Activated gamma-delta T cell (primary cell): ENCODE results near the gene MRPL10.

ENCODE experiments used
- DNase-seq: peaks from one replicate; lab custom pipeline; 2025; lab: John Stamatoyannopoulos, UW
- total RNA-seq, 2 donors: gene quantifications; one replicate each; lab custom pipeline; 2026; lab: John Stamatoyannopoulos, UW

The MRPL10 gene
- 50.8 to 67.9 reads per million in 2 donors for total RNA-seq

GRCh38 chr17:47831003-47831933 lies at the start of gene MRPL10, which contains the start of gene LRRC46:
Gene MRPL10, minus strand, starts transcription at chr17:47831541. Its CDS starts 30 bp downstream, at chr17:47831511.
Gene LRRC46, plus strand, starts transcription at chr17:47831670. Its CDS starts 320 bp downstream, at chr17:47831990.
- peak; percentile 77 for DNase-seq

- no peak for DNase-seq
Observed at GRCh38 chr17:47879776-47880454, 48.6 kb upstream of the MRPL10 start.

- no peak for DNase-seq
Observed at GRCh38 chr17:47879028-47879585, 47.8 kb upstream of the MRPL10 start.

- DNase-seq, result no peak
Observed at GRCh38 chr17:47878203-47879027, 47.1 kb upstream of the MRPL10 start.

GRCh38 chr17:47877368-47878034 lies 46.2 kb upstream of the MRPL10 start:
- no peak for DNase-seq

- no peak for DNase-seq
Observed at GRCh38 chr17:47875011-47875985, 44.0 kb upstream of the MRPL10 start.

- no peak for DNase-seq
Observed at GRCh38 chr17:47873200-47874090, 42.1 kb upstream of the MRPL10 start.

- DNase-seq, result no peak
Observed at GRCh38 chr17:47872651-47873161, 41.4 kb upstream of the MRPL10 start.

- no peak for DNase-seq
Observed at GRCh38 chr17:47872019-47872650, 40.8 kb upstream of the MRPL10 start.

- no peak for DNase-seq
Observed at GRCh38 chr17:47871048-47871447, 39.7 kb upstream of the MRPL10 start.

- no peak for DNase-seq
Observed at GRCh38 chr17:47870056-47870455, 38.7 kb upstream of the MRPL10 start.

GRCh38 chr17:47869114-47869513 lies 37.8 kb upstream of the MRPL10 start:
- DNase-seq, result no peak

GRCh38 chr17:47867813-47868533 lies 36.6 kb upstream of the MRPL10 start:
- DNase-seq, result no peak

GRCh38 chr17:47866941-47867340 lies 35.6 kb upstream of the MRPL10 start:
- no peak for DNase-seq

- no peak for DNase-seq
Observed at GRCh38 chr17:47864791-47865216, 33.5 kb upstream of the MRPL10 start.

GRCh38 chr17:47862621-47863440 lies 31.5 kb upstream of the MRPL10 start:
- DNase-seq, result no peak
